GM12892 (cell line): ENCODE results near the gene NOP56.
"Not testable (repeated sequence)": the region's sequence is repeated elsewhere in the genome, so short reads cannot be mapped to it uniquely, and the experiment has no call there.

Experiments used
- POLR2A ChIP-seq: IDR thresholded peaks from 2 replicates; pipeline ENCODE4 v1.6.1; 2011; ENCODE audit warnings: low read depth, low read length, control low read depth
- POLR2AphosphoS5 ChIP-seq: IDR thresholded peaks from 2 replicates; pipeline ENCODE4 v1.6.1; 2011; ENCODE audit warnings: low read depth, low read length, control low read depth

DNA sequence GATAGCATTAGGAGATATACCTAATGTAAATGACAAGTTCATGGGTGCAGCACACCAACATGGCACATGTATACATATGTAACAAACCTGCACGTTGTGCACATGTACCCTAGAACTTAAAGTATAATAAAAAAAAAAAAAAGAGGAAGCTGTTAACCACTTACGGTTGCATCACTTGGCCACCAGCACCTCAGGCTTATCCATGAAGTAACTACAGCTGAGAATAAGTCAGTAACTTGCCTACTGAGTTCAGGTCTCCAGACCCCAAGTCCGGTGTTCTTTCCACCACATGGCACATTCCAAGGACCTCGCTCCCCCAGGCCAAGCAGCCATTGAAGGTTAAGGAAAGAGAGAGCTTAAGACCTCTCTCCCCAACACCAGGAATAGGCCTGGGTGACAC lies 32.4 kb downstream of the NOP56 start:
- not testable (repeated sequence) for TF ChIP-seq POLR2A, POLR2AphosphoS5
